Measurements from ENCODE around the gene MISP. TPM values are rescaled to one million over a fixed set of nuclear protein-coding genes. Genes with fewer than 3 reads are reported as not detected.

The MISP gene
- total RNA-seq, 1 experiment from 2014 or later: 5.8 TPM

- ChIA-PET CTCF (interaction anchor here (0.6 to 1.6 kb wide), 4 partner anchors 72 to 124 kb away, joined by 3 to 8 read pairs (median 5); partner anchors contain the start of gene RNF126), POLR2A (no interaction called here)
- intact Hi-C loops (cut with micrococcal nuclease; ENCODE audit: unreplicated experiment): no loop called here
- H3K27me3 ChIP-seq (ENCODE audit: control insufficient read depth, insufficient read depth, low read length): no peaks in the 10 kb centered on the region
- ATAC-seq (peak; percentile 74), DNase-seq (ENCODE audit: low read depth, low spot score) (no peak)
- TF ChIP-seq POLR2AphosphoS5 (IDR thresholded peaks at IDR 0.05; ENCODE audit: low read depth, low read length) (no peak), REST (IDR thresholded peaks at IDR 0.05; ENCODE audit: insufficient read depth in 1 of 2, low read depth in 2 of 2, low read length in 1 of 2) (no peak), SIN3A (IDR thresholded peaks at IDR 0.05; ENCODE audit: borderline replicate concordance, insufficient read depth, low read depth, low read length) (no peak), CTCF (IDR thresholded peaks at IDR 0.05) (no peak; the same call in 1 of the 2 replicates), TCF7L2 (IDR thresholded peaks at IDR 0.05; ENCODE audit: low read depth, low read length) (no peak)
- H3K36me3 ChIP-seq (ENCODE audit: control insufficient read depth, insufficient read depth, low read length): no peaks in the 10 kb centered on the region
- no peak overlapping the region for H3K27ac ChIP-seq (ENCODE audit: low read length)
- no peaks in the 10 kb centered on the region for H3K4me1 ChIP-seq (ENCODE audit: control insufficient read depth, insufficient read depth, low read length)
- H3K4me3 ChIP-seq (ENCODE audit: low read depth in 2 of 2, low read length in 2 of 2): no peak overlapping the region
- H3K9me3 ChIP-seq (ENCODE audit: control insufficient read depth, insufficient read depth, low read depth, low read length): no peaks in the 10 kb centered on the region
- in situ Hi-C loops (cut with HindIII; ENCODE audit: low pct_unique_long_range_greater_than_20kb, low sequenced_read_pairs): no loop called here
- BruUV-seq (replicated peaks): no TSS peak
Observed at GRCh38 chr19:741506-742131, 9.3 kb upstream of the MISP start.

GRCh38 chr19:742540-743075 is 8.3 kb upstream of the MISP start:
- in situ Hi-C loops (cut with HindIII; ENCODE audit: low pct_unique_long_range_greater_than_20kb, low sequenced_read_pairs): no loop called here
- POLR2A ChIA-PET: no interaction called here
- ATAC-seq: no peak

More at GRCh38 chr19:742540-743075, 8.3 kb upstream of the MISP start:
- TF ChIP-seq POLR2AphosphoS5 (IDR thresholded peaks at IDR 0.05; ENCODE audit: low read depth, low read length) (no peak), REST (IDR thresholded peaks at IDR 0.05; ENCODE audit: insufficient read depth in 1 of 2, low read depth in 2 of 2, low read length in 1 of 2) (no peak), CTCF (IDR thresholded peaks at IDR 0.05) (no peak), TCF7L2 (IDR thresholded peaks at IDR 0.05; ENCODE audit: low read depth, low read length) (no peak), SIN3A (IDR thresholded peaks at IDR 0.05; ENCODE audit: borderline replicate concordance, insufficient read depth, low read depth, low read length) (no peak)
- intact Hi-C loops (cut with micrococcal nuclease; ENCODE audit: unreplicated experiment): no loop called here
- no peaks in the 10 kb centered on the region for H3K36me3 ChIP-seq (ENCODE audit: control insufficient read depth, insufficient read depth, low read length)
- no peak overlapping the region for H3K27ac ChIP-seq (ENCODE audit: low read length)
- H3K27me3 ChIP-seq (ENCODE audit: control insufficient read depth, insufficient read depth, low read length): no peaks in the 10 kb centered on the region
- no peaks in the 10 kb centered on the region for H3K4me1 ChIP-seq (ENCODE audit: control insufficient read depth, insufficient read depth, low read length)
- BruUV-seq (replicated peaks): no TSS peak
- no peak overlapping the region for H3K4me3 ChIP-seq (ENCODE audit: low read depth in 2 of 2, low read length in 2 of 2)
- DNase-seq (ENCODE audit: low read depth, low spot score): no peak
- CTCF ChIA-PET: interaction anchor here (0.6 to 1.6 kb wide), 3 partner anchors 42 to 79 kb away, joined by 3 to 8 read pairs (median 6); partner anchors contain the start of gene RNF126
- H3K9me3 ChIP-seq (ENCODE audit: control insufficient read depth, insufficient read depth, low read depth, low read length): no peaks in the 10 kb centered on the region

Measured in Panc1 (cell line).